Skin epidermis (tissue), 12 donors: ENCODE results near the gene ATPAF2.

Experiments used
- H3K27ac ChIP-seq, 21 experiments: fragments of 200-600 bp; sonication (generic) in 11 of 21; one replicate each; pipeline ENCODE4 v1.5.0; 2020; ENCODE audit warnings: mild to moderate bottlenecking in 3 of 21, inconsistent platforms in 2 of 21, moderate library complexity in 2 of 21
- H3K4me3 ChIP-seq, 7 experiments: fragments of 200-600 bp; sonication (generic) in 2 of 7; one replicate each; pipeline ENCODE4 v1.5.0; 2020; ENCODE audit warnings: inconsistent platforms in 2 of 7, mild to moderate bottlenecking in 2 of 7, moderate library complexity in 1 of 7

Gene ATPAF2

GRCh38 chr17:17971431-17972125 is 67.4 kb downstream of the ATPAF2 start:
- H3K4me3 ChIP-seq, result peak overlapping the region; percentile 62 to 96 (median 91)
- peak overlapping the region; percentile 67 to 94 (median 87) for H3K27ac ChIP-seq

GRCh38 chr17:17970699-17971430 is 68.1 kb downstream of the ATPAF2 start:
- H3K4me3 ChIP-seq, result peak overlapping the region; percentile 62 to 96 (median 91)
- H3K27ac ChIP-seq, result peak overlapping the region in 19 of 21 experiments; percentile 30 to 94 (median 88)
